ENCODE measurements around the gene GNB1L.

Gene GNB1L

DNA sequence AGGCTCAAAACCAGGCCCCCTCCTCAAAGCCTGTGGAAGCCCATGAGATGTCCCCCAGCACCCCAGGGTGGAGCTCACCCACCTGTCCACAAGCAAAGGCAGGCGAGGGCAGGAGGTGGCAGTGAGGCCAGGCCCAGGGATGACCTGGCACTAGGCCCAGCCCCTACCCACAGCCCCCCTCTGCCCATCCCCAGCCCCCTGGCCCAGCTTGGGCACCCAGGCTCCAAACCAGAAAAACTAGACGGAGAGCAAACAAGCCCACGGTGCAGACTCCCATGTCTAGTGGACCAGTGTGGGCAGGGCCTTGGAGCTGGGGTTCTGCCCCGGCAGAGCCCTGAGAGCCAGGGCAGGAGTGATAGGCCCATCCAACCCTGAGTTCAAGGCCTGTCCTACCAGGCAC, 111.0 kb downstream of the GNB1L start:
- in situ Hi-C loops (cut with MboI; ENCODE audit: low sequenced_read_pairs), result no loop called here

DNA sequence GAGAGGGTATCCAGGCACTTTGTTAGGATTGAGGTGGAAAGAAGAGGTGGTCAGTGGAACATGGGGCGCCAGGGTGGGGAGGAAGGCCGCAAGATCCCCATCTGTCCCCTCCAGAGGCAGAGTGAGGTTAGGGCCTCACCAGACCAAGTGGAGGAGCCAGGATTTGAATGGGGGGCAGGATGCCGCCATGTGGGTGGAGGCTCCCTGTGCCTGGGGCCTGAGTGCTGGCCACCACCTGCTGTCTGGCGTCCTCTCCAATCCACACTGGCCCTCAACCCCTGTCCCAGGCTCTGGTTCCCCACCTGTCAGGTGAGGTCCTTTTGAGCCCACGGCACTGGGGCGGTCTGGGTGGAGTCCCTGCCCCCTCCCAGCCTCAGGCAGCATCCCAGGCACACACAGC, 111.6 kb downstream of the GNB1L start:
- in situ Hi-C loops (cut with MboI; ENCODE audit: low sequenced_read_pairs), result no loop called here

DNA sequence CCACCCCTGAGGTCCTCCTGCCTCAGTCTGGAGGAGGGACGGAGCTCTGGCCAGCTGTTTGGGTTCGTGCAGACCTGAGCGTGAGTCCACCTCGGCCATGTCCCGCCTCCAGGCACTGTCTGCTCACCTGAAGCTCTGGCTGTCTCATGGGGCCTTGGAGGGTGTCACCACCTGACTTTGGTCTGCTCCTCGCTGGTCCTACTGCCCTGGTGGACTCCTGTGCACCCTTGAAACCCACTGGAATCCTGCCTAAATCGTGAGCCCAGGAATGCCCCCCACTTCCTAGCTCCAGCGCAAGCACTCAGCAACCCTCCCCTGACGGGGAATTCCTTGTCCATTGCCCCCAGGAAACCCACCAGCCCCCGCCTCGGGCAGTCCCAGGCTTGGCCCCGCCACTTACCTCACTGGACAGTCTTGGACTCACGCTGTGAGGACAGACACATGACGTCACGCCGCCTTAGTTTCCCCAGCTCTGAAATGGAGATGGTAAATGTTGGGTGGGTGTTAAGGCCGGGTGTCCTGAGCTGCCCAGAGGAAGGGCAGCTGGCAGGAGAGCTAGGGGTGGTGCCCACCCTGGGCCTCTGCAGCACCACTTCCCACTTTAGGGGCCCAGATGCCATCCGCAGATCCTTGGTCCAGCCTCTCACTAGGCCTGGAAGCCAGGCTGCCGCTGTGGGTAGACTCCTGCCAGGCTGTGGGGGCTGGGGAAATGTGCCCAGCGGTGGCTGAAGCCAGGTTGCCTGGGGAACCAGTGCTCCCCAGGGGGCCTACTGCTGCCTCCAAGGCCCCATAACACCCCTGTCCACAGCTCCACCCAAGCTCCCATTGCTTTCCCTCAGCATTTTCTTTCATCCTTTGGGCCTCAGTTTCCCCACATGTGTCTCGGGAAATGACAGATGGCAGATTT, 112.3 kb downstream of the GNB1L start:
- in situ Hi-C loops (cut with MboI; ENCODE audit: low sequenced_read_pairs), result no loop called here

DNA sequence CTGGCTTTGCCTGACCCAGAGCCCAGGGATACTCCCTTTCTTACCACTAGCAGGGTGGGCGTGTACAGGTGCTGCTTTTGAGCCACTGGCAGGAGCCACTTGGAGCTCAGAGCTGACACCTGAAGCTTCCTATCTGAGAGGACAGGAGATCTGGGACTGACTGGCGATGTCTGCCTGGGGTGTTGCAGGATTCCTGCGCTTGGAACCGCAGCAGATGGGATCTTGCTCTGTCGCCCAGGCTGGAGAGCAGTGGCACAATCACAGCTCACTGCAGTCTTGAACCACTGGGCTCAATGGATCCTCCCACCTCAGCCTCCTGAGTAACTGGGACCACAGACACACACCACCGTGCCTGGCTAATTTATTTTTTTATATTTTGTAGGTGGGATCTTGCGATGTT, 113.6 kb downstream of the GNB1L start:
- in situ Hi-C loops (cut with MboI; ENCODE audit: low sequenced_read_pairs), result no loop called here

DNA sequence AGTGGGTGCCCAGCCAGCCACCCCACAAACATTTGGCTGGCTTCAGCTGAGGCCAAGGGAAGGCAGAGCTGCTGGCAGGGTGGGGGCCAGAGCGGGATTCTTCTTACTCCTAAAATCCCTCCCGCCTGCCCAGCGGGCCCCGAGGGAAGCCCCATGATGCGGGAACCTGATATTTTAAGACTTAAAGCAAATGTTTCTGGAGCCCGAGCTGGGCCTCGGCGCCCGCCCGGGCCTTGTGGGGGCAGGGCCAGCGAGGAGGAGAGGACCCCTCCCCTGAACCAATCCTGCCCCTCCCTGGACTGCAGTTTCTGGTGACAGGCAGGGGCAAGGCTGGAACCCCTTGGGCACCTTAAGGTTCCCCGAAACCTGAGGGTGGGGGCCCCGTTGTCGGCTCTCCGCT, 114.1 kb downstream of the GNB1L start:
- in situ Hi-C loops (cut with MboI; ENCODE audit: low sequenced_read_pairs), result no loop called here

DNA sequence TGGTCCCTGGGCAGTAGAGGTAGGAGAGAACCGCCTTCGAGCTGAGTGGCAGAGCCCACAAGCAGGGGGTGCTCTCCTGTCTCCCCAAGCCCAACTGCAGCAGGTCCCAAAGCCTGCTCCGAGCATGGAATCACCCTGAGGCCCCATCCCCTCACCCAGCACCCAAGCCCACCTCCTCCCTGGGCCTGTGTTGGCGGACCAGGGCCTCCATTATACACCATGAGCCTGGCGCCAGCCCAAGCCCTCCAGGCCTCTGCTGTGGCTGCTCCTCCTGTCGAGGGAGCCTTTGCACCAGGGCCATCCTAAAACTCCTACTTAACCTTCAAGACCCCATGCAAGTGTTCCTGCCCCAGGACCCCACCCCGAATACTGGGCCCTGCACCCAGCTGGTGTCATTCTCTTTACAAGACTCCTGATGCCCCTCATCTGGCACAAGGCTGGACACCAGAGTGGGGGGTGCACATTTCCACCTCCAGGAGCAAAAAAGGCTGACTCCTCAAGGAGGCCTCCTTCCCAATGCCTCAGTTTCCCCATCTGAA, 114.7 kb downstream of the GNB1L start:
- in situ Hi-C loops (cut with MboI; ENCODE audit: low sequenced_read_pairs), result no loop called here

DNA sequence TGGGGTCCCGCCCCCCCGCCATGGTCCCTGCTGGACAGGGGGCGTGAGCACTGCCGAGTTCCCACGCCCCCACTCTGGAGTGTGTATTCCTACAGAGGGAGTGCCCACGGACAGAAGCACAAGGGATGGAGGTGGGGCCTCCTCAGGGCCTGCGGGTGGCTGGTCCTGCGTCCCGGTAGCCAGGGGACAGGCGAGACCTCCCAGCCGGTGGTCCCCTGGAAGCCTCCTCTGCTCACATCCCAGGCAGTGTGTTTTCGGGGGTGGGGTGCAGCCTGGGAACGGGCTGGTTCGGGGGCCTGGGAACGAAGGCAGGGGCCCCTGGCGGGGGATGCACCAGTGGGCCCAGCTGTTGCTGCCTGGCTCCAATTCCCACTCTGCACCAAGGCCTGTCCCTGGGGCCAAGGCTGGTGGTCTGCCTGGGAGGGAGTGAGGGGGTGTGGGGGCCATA, 115.2 kb downstream of the GNB1L start:
- in situ Hi-C loops (cut with MboI; ENCODE audit: low sequenced_read_pairs), result no loop called here

DNA sequence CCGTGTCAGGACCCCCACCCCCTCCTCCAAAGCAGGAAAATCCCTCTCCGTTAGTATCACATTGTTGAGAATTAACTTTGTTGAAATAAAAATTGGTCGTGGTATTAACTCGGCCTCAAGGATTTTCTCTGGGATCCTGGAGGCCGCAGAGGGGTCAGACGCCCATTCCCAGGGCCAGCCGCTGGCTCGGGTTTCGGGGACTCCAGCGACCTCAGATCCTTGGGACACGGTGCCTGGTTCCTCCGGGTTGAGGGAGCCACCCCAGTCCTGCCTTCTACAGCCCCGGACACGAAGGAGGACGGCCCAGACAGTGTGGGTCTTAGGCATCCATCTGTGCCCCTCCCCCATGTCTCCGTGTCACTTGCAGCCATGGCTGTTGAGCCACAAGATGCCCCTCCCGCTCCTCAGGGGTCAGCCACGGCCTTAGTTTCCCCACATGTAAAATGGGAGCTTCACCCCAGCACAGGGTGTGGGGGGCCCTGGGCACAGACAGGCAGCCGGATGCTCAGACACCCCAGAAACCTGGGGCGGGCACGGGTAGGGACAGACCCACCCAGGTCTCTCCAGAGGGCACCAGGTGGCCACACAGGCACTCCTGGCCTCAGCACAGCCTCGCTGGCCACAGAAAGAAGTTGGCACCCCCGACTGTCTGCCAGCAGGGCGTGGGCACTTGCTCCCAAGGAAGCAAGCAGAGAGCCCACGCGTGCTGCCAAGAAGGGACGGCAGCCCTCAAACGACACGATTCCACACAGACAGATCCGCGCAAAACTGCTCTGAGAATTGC, 115.8 kb downstream of the GNB1L start:
- in situ Hi-C loops (cut with MboI; ENCODE audit: low sequenced_read_pairs), result no loop called here

DNA sequence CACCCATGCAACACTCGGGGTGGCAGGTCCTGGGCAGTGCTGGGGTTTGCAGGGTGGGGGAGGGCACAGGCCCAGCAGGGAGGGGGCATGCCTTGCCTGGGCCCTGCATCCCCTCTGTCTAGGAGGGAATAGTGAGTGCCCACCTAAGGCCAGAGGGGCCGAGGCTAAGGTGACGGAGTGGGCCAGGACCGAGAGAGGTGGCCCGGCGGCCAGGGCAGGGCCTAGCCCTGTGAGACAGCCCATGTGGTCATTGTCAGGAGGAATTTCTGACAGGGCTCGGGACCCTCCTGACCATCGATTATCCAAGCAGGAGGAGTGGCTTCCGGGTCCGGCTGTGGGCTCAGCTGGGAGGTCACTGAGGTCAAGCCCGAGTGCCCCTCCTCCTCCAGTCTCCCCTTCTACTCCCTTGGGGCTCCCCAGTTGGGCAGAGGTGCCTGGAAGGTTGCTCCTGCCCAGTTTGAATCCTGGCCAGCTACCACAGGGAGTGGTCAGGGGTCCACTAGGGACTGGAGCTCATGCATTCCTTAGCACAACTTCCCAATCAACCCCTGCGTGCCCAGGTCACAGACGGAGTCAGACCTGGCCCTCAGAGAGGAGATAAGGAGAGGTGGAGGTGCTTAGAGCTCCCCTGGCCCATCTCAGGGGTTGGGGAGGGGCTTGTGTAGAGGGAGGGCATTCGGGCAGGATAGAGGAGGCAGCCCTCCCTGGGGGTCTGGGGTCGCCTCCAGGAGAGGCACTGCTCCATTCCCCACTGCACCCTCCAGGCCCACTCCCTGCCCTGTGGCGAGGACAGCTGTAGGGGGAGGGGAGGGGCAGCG, 116.6 kb downstream of the GNB1L start:
- in situ Hi-C loops (cut with MboI; ENCODE audit: low sequenced_read_pairs), result no loop called here

DNA sequence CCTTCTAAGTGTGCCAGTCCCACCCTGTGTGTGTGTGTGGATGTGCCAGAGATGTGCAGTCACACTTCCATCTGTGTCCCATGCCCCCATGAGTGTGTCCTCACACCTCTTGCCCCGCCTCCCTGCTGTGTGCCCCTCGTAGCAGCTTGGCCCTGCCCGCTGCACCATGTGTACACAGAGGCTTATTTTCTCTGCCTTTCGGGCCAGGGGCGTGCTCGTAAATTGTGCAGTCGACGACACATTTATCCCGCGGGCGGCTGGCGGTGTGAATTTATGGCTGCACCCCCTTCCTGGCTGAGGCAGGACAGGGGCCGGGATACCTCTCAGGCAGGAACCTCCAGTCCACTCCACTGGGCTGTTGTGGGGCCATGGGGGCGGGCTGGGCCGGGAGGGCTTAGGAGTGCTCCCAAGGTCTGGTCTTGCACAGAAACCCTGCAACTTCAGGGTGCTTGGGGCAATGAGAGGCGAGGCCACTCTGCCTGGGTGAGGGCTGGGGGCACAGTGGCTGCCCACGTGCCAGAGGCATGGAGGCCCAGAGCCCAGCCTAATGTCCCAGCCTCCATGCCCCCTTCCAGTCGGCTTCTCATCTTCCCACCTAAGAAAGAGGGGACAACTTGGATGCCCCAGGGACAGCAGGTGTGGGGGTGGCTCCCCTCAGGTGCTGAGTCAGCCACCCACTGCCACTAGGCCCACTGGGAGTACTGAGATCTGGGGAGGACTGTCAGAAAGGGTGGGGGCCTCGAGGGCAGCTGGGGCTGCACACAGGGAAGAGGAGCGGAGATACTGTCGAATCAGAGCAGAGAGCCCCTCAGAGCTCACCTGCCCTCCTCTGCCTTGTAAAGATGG, 118.8 kb downstream of the GNB1L start:
- in situ Hi-C loops (cut with MboI; ENCODE audit: low sequenced_read_pairs), result no loop called here

DNA sequence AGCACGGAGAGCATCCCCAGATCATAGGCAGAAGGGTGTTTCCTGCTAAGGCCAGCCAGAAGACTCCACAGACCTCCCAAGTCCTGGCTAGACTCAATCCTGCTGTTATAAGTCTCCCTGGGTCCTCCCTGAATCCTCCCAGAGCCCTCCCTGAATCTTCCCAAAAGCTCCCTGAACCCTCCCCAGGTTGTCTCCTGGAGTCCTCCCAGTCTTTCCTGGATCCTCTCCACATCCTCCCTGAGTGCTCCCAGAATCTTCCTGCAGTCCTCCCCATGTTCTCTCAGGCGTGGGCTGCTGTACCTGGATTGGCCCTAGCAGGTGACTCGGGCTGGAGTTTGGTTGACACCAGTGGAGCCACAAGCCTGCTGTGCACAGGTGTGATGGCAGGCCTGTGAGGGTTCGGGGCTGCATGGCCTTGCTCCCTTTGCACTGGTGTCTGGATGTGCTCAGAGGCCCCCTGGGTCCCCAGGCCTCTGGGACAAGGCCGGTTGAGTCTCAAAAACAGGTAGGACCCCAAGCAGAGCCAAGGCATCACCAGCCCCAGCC, 119.8 kb downstream of the GNB1L start:
- in situ Hi-C loops (cut with MboI; ENCODE audit: low sequenced_read_pairs), result no loop called here

DNA sequence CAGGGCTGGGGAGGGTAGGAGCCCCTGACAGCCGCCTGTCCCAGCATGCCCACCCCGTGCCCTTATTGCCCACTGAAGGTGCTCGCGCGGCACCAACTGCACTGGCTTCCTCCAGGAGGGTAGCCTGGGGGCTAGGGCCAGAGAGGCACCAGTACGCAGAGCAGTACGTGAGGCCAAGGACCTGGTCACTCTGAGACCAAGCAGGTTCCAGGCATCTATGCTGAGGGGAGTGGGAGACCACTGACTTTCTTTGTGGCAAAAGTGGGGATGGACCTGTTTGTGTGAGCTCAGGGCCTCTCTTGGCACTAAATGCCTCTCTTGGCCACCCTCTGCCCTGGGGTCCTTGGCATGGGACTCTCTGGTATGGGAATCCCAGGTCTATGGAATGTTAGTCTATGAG, 120.5 kb downstream of the GNB1L start:
- in situ Hi-C loops (cut with MboI; ENCODE audit: low sequenced_read_pairs), result no loop called here

DNA sequence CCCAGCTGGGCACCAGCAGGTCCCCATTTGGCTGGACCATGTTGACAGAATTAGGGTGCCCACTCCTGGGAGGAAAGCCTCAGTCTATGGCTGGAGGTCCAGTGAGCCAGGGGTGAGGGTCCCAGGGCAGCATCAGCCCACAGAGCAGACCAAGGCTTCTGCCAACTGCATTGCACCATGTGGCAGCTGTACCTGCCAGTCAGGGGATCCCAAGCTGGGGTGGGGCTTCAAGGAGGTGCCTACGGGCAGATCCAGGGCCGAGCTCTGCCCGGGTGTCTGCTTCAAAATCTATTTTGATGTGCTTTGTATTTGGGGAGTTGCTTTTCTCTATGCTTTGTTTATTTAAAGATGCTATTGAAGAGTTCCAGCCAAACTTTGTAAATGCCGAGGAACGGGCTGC, 120.9 kb downstream of the GNB1L start:
- in situ Hi-C loops (cut with MboI; ENCODE audit: low sequenced_read_pairs), result no loop called here

Data from HL-60/S4 (cell line).